Measurements from ENCODE around the gene RAB13. TPM values are rescaled to one million over a fixed set of nuclear protein-coding genes. Genes with fewer than 3 reads are reported as not detected.

The RAB13 gene
- total and polyA plus RNA-seq, 2 of the 13 experiments (the other 11 are each of a cell fraction or from before 2014, with no cell fraction given) = 15.9 to 24.7 TPM

DNA sequence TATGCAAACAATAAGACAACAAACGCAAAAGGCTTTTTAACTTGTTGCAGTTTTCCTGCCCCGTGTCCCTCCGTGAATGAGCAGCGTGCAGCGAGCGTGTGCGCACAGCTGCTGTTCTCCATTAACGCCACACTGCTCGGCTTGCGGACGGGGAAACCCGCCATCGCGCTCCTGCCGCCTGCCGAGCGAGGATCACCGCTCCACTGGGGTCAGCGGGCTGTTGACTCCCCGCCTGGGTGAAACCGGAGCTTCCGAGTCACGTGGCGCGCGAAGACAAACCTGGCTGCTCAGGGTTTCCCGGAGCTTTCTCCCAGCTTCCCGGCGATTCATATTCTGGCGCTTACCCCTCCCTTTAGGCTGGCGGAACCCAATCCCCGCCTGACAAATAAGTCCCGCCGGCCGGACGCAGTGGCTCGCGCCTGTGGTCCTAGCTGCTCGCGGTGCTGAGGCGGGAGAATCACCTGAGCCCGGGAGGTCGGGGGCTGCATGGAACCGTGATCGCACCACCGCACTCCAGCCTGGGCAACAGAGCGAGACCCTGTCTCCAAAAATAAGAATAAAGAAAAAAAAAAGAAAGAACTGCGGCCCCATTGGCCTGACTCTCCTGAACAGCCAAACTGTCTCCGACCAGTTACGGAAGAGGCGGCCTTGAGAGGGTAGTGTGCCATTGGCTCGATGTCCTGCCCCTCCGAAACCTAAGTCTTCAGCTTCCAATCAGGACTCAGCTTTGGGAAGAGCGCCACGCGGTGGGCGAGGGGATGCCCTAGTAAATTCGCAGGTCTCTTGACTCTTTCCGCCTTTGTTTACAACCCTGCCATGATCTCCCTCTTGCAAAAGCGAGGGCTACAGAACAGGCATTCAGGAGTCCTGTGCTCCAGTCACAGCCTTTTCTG, 18.8 kb downstream of the RAB13 start, which contains the start of gene CREB3L4 (continued):
- TF ChIP-seq ZIK1 (CRISPR knock-in tag; IDR thresholded peaks at IDR 0.05; ENCODE audit: borderline replicate concordance, low read depth) (no peak; the same call in none of the 2 replicates), U2AF2 (IDR thresholded peaks at IDR 0.05; ENCODE audit: low read depth, low read length) (no peak), KLF11 (CRISPR knock-in tag; IDR thresholded peaks at IDR 0.05) (peak; percentile 72; the same call in 1 of the 2 replicates), ZNF644 (CRISPR knock-in tag; IDR thresholded peaks at IDR 0.05; ENCODE audit: low read depth) (0 out of 2 replicates have a peak, but pooled peaks have one; percentile 12), ZNF607 (CRISPR knock-in tag; IDR thresholded peaks at IDR 0.05; ENCODE audit: borderline replicate concordance) (peak; percentile 88), ZFP90 (CRISPR knock-in tag; IDR thresholded peaks at IDR 0.05; ENCODE audit: borderline replicate concordance) (peak; percentile 87), ZNF17 (CRISPR knock-in tag; IDR thresholded peaks at IDR 0.05) (no peak), NR2F6 (IDR thresholded peaks at IDR 0.05) (peak; percentile 43; the same call in 1 of the 2 replicates), NR2F6 (CRISPR knock-in tag; IDR thresholded peaks at IDR 0.05) (peak; percentile 86), ZBTB7B (CRISPR knock-in tag; IDR thresholded peaks at IDR 0.05) (no peak)
- TF ChIP-seq, protein P1, sequence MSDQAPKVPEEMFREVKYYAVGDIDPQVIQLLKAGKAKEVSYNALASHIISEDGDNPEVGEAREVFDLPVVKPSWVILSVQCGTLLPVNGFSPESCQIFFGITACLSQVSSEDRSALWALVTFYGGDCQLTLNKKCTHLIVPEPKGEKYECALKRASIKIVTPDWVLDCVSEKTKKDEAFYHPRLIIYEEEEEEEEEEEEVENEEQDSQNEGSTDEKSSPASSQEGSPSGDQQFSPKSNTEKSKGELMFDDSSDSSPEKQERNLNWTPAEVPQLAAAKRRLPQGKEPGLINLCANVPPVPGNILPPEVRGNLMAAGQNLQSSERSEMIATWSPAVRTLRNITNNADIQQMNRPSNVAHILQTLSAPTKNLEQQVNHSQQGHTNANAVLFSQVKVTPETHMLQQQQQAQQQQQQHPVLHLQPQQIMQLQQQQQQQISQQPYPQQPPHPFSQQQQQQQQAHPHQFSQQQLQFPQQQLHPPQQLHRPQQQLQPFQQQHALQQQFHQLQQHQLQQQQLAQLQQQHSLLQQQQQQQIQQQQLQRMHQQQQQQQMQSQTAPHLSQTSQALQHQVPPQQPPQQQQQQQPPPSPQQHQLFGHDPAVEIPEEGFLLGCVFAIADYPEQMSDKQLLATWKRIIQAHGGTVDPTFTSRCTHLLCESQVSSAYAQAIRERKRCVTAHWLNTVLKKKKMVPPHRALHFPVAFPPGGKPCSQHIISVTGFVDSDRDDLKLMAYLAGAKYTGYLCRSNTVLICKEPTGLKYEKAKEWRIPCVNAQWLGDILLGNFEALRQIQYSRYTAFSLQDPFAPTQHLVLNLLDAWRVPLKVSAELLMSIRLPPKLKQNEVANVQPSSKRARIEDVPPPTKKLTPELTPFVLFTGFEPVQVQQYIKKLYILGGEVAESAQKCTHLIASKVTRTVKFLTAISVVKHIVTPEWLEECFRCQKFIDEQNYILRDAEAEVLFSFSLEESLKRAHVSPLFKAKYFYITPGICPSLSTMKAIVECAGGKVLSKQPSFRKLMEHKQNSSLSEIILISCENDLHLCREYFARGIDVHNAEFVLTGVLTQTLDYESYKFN (CRISPR knock-in tag; conservative IDR thresholded peaks at IDR 0.05) = peak; percentile 64; the same call in 1 of the 2 replicates
- TF ChIP-seq, protein P2, sequence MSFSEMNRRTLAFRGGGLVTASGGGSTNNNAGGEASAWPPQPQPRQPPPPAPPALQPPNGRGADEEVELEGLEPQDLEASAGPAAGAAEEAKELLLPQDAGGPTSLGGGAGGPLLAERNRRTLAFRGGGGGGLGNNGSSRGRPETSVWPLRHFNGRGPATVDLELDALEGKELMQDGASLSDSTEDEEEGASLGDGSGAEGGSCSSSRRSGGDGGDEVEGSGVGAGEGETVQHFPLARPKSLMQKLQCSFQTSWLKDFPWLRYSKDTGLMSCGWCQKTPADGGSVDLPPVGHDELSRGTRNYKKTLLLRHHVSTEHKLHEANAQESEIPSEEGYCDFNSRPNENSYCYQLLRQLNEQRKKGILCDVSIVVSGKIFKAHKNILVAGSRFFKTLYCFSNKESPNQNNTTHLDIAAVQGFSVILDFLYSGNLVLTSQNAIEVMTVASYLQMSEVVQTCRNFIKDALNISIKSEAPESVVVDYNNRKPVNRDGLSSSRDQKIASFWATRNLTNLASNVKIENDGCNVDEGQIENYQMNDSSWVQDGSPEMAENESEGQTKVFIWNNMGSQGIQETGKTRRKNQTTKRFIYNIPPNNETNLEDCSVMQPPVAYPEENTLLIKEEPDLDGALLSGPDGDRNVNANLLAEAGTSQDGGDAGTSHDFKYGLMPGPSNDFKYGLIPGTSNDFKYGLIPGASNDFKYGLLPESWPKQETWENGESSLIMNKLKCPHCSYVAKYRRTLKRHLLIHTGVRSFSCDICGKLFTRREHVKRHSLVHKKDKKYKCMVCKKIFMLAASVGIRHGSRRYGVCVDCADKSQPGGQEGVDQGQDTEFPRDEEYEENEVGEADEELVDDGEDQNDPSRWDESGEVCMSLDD (CRISPR knock-in tag; IDR thresholded peaks at IDR 0.05; ENCODE audit: borderline replicate concordance) = no peak
- TF ChIP-seq, protein P3, sequence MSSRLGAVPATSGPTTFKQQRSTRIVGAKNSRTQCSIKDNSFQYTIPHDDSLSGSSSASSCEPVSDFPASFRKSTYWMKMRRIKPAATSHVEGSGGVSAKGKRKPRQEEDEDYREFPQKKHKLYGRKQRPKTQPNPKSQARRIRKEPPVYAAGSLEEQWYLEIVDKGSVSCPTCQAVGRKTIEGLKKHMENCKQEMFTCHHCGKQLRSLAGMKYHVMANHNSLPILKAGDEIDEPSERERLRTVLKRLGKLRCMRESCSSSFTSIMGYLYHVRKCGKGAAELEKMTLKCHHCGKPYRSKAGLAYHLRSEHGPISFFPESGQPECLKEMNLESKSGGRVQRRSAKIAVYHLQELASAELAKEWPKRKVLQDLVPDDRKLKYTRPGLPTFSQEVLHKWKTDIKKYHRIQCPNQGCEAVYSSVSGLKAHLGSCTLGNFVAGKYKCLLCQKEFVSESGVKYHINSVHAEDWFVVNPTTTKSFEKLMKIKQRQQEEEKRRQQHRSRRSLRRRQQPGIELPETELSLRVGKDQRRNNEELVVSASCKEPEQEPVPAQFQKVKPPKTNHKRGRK (CRISPR knock-in tag; IDR thresholded peaks at IDR 0.05) = 0 out of 2 replicates have a peak, but pooled peaks have one; percentile 58
- TF ChIP-seq, protein P4, sequence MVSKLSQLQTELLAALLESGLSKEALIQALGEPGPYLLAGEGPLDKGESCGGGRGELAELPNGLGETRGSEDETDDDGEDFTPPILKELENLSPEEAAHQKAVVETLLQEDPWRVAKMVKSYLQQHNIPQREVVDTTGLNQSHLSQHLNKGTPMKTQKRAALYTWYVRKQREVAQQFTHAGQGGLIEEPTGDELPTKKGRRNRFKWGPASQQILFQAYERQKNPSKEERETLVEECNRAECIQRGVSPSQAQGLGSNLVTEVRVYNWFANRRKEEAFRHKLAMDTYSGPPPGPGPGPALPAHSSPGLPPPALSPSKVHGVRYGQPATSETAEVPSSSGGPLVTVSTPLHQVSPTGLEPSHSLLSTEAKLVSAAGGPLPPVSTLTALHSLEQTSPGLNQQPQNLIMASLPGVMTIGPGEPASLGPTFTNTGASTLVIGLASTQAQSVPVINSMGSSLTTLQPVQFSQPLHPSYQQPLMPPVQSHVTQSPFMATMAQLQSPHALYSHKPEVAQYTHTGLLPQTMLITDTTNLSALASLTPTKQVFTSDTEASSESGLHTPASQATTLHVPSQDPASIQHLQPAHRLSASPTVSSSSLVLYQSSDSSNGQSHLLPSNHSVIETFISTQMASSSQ (IDR thresholded peaks at IDR 0.05; ENCODE audit: low read depth) = no peak
- TF ChIP-seq, protein P4 (CRISPR knock-in tag; IDR thresholded peaks at IDR 0.05; ENCODE audit: borderline replicate concordance) = peak; percentile 48; the same call in 1 of the 2 replicates
